Osteocyte (in vitro differentiated cells): ENCODE results near the gene COPS8. TPM values are rescaled to one million over a fixed set of nuclear protein-coding genes. Genes with fewer than 3 reads are reported as not detected.
A peak's percentile ranks its signal among the peaks of the same experiment; 100 is the strongest.

Experiments used
- DNase-seq: peaks from one replicate; pipeline ENCODE4 v3.0.0; 2021; ENCODE audit warnings: mixed read lengths; ENCODE audit not compliant: unreplicated experiment; ENCODE audit errors: extremely low spot score
- H3K27ac Mint-ChIP-seq: one replicate; pipeline ENCODE4 v1.8.0; 2021; ENCODE audit warnings: mild to moderate bottlenecking, mixed read lengths; ENCODE audit not compliant: unreplicated experiment
- H3K27me3 Mint-ChIP-seq: one replicate; pipeline ENCODE4 v1.8.0; 2021; ENCODE audit warnings: mixed read lengths; ENCODE audit not compliant: unreplicated experiment
- H3K36me3 Mint-ChIP-seq: one replicate; pipeline ENCODE4 v1.8.0; 2021; ENCODE audit warnings: mixed read lengths; ENCODE audit not compliant: unreplicated experiment
- H3K4me1 Mint-ChIP-seq: one replicate; pipeline ENCODE4 v1.8.0; 2021; ENCODE audit warnings: mixed read lengths; ENCODE audit not compliant: unreplicated experiment
- H3K4me3 Mint-ChIP-seq: one replicate; pipeline ENCODE4 v1.8.0; 2021; ENCODE audit warnings: mild to moderate bottlenecking, moderate library complexity, mixed read lengths; ENCODE audit not compliant: unreplicated experiment
- H3K9me3 Mint-ChIP-seq: one replicate; pipeline ENCODE4 v1.8.0; 2021; ENCODE audit warnings: mixed read lengths; ENCODE audit not compliant: unreplicated experiment
- CTCF ChIP-seq: fragments of 200-600 bp; sonication (generic); IDR thresholded peaks from 2 replicates; pipeline ENCODE4 v1.5.0; 2021; ENCODE audit warnings: antibody characterized with exemption, mild to moderate bottlenecking, moderate library complexity
- total RNA-seq: library from RNA; stranded (reverse); gene quantifications from 2 replicates; pipeline ENCODE4 v1.2.1, GENCODE V29; 2021

The COPS8 gene
- total RNA-seq, 1 donor from 2014 or later = 104 TPM

GRCh38 chr2:237081596-237081995 is 4.1 kb upstream of the COPS8 start:
- no peak for DNase-seq
- H3K36me3 Mint-ChIP-seq = peaks cover 2% of the 10 kb centered on the region
- H3K27me3 Mint-ChIP-seq = no peaks in the 10 kb centered on the region
- TF ChIP-seq CTCF = no peak
- H3K4me3 Mint-ChIP-seq = no peak overlapping the region
- no peaks in the 10 kb centered on the region for H3K9me3 Mint-ChIP-seq
- H3K27ac Mint-ChIP-seq = no peak overlapping the region
- H3K4me1 Mint-ChIP-seq = peaks cover 22% of the 10 kb centered on the region

GRCh38 chr2:237083026-237083425 is 2.7 kb upstream of the COPS8 start:
- Mint-ChIP-seq H3K4me3 (no peak overlapping the region), H3K9me3 (no peaks in the 10 kb centered on the region), H3K27ac (no peak overlapping the region), H3K4me1 (peaks cover 31% of the 10 kb centered on the region), H3K27me3 (no peaks in the 10 kb centered on the region), H3K36me3 (peaks cover 4% of the 10 kb centered on the region)
- no peak for DNase-seq
- TF ChIP-seq CTCF = no peak

- Mint-ChIP-seq H3K27ac (peak overlapping the region; percentile 99), H3K9me3 (no peaks in the 10 kb centered on the region), H3K4me1 (peaks cover 39% of the 10 kb centered on the region)
Measured at GRCh38 chr2:237084444-237084843, 1.2 kb upstream of the COPS8 start.

GRCh38 chr2:237090906-237091305 is 5.2 kb downstream of the COPS8 start:
- no peak for TF ChIP-seq CTCF
- H3K27ac Mint-ChIP-seq = peak overlapping the region; percentile 92
- no peak overlapping the region for H3K4me3 Mint-ChIP-seq
- H3K4me1 Mint-ChIP-seq = peaks cover 66% of the 10 kb centered on the region
- H3K27me3 Mint-ChIP-seq = no peaks in the 10 kb centered on the region
- no peaks in the 10 kb centered on the region for H3K9me3 Mint-ChIP-seq
- DNase-seq = no peak
- peaks cover 26% of the 10 kb centered on the region for H3K36me3 Mint-ChIP-seq

More at GRCh38 chr2:237084444-237084843, 1.2 kb upstream of the COPS8 start:
- Mint-ChIP-seq H3K27me3 (no peaks in the 10 kb centered on the region), H3K4me3 (peak overlapping the region; percentile 99), H3K36me3 (peaks cover 10% of the 10 kb centered on the region)
- no peak for DNase-seq
- no peak for TF ChIP-seq CTCF

- no peaks in the 10 kb centered on the region for H3K9me3 Mint-ChIP-seq
- H3K27ac Mint-ChIP-seq = peak overlapping the region; percentile 92
- peak overlapping the region; percentile 33 for H3K4me3 Mint-ChIP-seq
Measured at GRCh38 chr2:237091779-237092436, 6.2 kb downstream of the COPS8 start.

More at GRCh38 chr2:237091779-237092436, 6.2 kb downstream of the COPS8 start:
- Mint-ChIP-seq H3K36me3 (peaks cover 34% of the 10 kb centered on the region), H3K4me1 (peaks cover 72% of the 10 kb centered on the region), H3K27me3 (no peaks in the 10 kb centered on the region)
- no peak for TF ChIP-seq CTCF
- no peak for DNase-seq
